SK-N-DZ (cell line): ENCODE measurements around the gene COMMD4. TPM values are rescaled to one million over a fixed set of nuclear protein-coding genes. Genes with fewer than 3 reads are reported as not detected.
"Not testable (repeated sequence)": the region's sequence is repeated elsewhere in the genome, so short reads cannot be mapped to it uniquely, and the experiment has no call there.

Source experiments
- DNase-seq: peaks from one replicate; pipeline ENCODE4 v3.0.0-alpha.2; 2015; ENCODE audit warnings: low spot score
- polyA plus RNA-seq, 2 experiments: library from polyadenylated mRNA; depleted of rRNA; stranded (reverse); fragments of >200 nt; gene quantifications; 2 replicates each; pipeline ENCODE4 v1.2.3, GENCODE V29; 2014

The COMMD4 gene
- polyA plus RNA-seq (2014; cell fraction: cytosol; rRNA removed): 168 and 267 TPM in 2 replicates
- polyA plus RNA-seq (2014; cell fraction: nucleus; rRNA removed): 439 and 507 TPM in 2 replicates

DNA sequence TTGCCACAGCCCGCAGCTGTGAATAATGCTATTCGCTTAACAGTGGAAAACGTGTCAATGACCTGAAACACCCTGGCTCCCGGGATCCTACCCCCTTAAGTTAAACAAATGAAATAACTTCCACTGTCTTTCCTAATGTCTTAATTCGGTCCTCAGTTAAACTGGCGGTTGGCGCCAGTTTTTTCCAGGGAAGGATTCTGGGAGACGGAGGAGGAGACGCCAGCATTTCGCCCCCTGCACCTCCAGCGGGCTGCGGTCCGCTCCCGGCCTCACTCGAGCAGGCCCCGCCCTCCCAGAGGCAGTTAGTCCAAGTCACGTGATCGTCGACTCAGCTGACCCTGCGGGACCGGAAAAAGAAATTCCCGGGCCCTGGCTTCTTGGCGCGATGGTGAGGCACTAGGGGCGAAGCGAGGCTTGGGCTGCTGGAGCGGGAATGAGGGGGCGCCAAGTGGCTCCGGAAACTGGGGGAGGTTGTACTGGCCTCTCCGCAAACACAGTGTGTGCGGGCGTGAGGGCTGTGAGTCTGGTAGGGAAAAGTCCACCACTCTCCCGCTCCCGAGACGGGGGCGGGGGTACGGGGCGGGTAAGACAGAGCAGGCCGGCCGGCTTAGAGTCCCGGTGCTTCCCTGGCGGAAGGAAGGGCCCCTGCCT is at the start of gene COMMD4:
COMMD4 (plus strand) TSS at position 359 of the 651 bp plus-strand sequence; CDS start at position 386, 27 bp downstream.
- DNase-seq: peak; percentile 96

DNA sequence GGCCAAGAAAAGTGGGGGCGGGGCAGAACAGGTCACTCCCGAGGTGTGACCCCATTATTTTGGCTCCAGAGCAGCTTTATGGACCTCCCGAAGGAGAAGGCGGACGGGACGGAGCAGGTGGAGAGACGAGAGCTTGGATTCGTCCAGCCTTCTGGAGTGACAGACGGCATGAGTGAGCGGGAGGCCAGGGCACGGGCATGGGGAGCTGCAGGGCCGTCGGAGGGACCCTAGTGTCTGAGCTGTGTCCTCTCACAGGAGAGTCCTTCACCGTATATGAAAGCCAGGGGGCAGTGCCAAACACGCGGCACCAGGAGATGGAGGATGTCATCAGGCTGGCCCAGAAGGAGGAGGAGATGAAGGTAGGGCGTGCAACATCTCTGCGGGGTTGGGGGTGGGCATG is 42.2 kb upstream of the COMMD4 start:
- DNase-seq: not testable (repeated sequence)

DNA sequence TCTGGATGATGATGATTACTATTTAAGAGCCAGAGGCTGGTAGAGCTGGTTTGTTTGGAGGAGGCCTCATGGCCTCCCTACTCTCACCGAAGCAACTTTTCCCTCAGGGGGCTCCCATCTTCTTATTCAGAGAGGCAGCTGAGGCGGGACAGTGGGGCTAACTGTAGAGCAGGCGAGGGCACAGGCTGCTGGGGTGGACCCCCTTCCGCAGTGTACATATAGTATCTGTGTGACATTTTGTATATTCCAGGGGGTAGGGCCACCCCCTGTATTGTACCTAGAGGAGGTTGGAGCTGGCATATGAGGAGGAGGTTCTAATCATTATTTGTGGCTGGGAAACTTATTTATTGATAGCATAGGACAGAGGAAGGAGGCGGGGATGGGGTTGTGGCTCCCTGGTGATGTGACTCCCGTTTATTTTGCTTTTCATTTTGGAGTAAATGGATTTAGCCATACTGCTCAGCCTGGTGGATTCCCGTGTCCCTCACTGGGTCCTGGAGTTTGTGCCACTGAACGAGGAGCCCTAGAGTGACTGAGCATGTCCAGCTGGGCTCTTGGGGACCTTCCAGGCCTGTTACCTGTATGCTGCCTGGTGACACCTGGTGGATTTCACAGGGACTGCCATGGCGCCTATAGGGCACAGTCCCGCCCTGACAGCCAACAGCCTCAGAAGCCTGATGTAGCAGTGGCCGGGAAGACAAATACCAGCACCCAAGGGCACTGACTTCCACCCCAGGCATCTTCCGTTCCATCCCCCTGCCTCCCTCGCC is 37.1 kb upstream of the COMMD4 start:
- DNase-seq: not testable (repeated sequence)

DNA sequence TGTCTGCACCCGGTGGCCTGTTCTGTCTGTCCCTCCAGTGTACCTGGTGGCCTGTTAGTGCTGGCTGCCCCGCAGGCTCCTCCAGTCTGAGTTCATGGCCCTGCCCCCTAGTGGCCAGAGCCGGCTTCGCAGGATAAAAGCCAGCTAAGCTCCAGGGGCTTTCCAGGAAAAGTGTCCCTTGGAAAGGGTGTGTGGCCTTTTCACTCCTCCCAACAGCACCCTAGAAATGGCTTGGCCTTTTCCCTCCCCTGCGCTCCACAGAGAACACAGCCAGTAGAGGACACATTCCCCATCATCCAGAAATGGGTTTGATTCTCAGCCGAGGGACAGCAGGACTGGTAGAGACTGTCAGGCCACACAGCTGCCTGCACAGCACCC is 36.6 kb upstream of the COMMD4 start:
- DNase-seq: not testable (repeated sequence)

DNA sequence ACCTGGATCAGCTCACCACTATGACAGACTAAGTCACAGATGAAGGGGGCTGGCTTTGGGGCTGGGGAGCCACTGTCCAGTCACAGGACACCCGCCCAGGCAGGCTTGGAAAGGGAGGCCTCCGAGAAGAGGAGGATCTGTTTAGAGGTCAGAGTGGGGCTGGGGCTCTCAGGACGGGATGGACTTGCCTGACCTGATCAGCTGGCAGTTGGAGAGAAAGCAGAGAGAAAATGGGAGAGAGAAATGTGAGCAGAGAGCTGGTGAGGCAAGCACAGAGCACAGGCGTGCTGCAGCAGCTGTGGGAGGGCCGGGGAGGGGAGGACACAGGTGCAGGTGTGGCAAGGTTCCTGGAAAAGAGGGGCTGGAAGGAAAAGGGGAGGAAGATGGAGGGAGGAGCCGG is 35.8 kb upstream of the COMMD4 start:
- DNase-seq: not testable (repeated sequence)

DNA sequence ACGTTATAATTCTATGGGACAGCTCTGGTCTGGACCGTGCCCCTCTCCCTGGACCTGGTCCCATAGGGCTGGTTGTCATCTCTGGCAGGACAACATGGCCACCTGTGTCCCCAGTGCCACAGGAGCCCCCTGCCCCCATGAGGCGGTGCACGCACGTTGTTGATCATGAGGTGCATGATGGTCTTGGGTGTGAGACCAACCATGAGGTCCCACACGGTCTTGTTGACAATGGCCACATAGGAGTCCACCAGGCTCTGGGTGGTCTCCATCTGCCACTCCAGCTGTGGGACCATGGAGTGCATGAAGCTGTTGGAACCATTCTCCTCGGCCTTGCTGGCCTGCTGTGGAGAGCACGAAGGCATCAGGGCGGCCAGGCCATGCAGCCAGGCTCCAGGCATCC is 33.5 kb upstream of the COMMD4 start:
- DNase-seq: no peak

DNA sequence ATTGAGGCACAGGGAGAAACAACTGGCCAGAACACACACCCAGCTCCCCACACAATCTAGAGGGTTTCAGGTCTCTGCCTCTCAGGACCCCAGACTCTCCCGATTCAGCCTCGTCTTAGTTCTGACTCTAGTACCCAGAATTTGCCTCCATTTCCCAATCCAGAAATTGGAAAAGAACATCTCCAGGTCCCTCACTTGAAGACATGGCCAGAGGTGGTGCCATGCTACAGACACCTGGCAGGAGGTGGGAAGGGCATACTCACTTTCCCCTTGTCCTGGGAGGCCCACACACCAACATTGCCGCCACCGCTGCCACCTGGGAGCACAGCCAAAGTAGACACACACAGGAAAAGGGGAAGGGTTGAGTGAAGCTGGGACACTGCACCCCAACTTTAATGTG is 33.1 kb upstream of the COMMD4 start:
- not testable (repeated sequence) for DNase-seq

DNA sequence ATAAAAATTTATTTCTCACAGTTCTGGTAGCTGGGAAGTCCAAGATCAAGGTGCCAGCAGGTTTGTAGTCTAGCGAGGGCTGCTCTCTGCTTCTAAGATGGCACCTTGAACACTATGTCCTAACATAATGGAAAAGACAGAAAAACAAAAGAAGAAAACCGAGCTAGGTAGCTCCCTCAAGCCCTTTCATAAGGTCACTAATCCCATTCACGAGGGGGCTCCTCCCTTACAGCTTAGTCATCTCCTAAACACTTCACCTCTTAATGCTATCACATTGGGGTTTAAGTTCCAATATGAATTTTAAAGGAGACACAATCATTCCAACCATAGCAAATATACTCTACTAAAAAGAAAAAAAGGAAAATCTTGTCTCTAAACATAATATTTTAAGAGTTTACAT is 29.7 kb upstream of the COMMD4 start:
- DNase-seq: no peak

DNA sequence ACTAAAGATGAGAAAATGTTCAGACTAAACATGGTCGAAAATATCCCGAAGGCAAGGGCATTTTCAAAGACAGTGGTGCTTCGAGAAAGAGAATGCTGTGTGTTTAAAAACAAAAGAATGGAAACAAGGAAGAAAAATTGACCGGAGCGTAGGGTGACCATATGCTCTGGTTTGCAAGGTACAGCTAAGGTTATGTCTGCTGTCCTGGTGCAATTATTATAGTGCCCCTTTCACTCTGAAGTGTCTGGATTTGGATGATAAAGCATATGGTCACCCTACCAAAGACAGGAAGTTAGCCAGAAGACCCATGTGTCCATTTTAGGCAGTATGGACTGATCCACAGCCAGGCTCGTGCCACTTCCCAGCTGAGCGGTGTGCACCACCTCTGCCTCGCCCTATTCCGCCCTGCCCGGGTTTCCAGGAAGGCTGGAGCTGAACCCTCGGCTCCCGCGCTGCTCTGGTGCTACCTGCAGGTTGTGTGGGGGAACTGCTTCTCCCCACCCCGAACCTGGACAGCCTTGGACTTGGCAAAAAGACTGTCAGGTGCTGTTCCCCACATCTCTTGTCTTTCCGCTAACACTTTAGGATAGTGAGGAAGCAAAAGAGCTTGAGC is 28.0 kb upstream of the COMMD4 start:
- peak; percentile 36 for DNase-seq

DNA sequence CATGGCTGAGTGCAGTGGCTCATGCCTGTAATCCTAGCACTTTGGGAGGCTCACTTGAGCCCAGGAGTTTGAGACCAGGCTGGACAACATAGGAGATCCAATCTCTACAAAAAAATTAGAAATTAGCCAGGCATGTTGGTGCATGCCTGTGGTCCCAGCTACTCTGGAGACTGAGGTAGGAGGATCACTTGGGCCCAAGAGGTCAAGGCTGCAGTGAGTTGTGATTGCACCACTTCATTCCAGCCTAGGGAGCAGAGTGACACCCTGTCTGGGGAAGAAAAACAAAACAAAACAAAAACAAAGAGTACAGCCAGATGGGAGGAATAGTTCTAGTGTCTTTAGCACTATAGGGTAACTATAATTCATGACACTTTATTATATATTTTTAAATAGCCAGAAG is 26.2 kb upstream of the COMMD4 start:
- no peak for DNase-seq

DNA sequence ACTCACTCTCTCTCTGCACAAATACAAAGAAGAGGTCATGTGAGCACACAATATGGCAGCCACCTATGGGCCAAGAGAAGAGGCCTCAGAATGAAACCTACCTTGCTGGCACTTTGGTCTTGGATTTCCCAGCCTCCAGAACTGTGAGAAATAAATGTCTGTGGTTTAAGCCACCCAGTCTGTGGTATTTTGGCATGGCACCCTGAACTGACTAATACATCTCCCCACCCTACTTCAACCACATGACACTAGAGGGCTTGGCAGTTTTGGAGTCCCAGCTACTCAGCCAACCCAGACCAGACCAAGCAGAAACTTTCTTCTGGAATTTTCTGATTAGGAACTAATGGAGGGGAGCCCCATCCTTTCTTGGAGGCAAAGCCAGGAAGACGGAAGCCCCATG is 23.3 kb upstream of the COMMD4 start:
- DNase-seq: not testable (repeated sequence)

DNA sequence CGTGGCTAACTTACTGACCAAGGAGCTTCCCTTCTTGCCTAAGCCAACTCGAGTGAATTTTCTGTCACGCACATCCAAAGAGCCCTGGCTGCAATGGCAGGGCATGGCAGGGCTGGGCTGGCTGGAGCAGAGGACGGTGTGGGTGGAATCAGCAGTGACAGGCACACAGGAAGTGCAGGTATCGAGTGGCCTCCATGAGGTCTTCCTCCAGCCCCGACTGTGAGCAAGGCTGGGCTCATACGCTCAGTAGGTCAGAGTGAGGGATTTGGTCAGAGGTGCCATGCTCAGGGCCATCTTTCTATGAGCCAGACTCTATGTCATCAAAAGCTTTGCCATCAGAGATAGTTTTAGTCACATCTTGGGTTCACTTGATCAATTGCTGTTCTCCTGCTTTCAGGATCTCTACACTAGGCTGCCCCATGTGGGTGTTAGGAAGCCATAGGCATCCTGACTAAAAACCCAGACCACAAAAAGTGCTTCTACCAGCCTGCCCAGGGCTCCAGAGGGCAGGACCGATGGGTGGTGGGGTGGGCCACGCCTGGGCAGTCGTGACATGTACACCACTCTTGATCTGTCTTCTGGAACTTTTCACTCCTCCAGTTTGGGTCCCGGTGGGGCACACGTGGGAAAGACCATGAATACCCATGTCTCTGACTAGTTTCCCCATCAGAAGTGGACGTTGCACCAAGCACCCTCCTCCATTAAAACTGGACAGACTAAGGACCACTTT is 22.6 kb upstream of the COMMD4 start:
- DNase-seq: no peak

DNA sequence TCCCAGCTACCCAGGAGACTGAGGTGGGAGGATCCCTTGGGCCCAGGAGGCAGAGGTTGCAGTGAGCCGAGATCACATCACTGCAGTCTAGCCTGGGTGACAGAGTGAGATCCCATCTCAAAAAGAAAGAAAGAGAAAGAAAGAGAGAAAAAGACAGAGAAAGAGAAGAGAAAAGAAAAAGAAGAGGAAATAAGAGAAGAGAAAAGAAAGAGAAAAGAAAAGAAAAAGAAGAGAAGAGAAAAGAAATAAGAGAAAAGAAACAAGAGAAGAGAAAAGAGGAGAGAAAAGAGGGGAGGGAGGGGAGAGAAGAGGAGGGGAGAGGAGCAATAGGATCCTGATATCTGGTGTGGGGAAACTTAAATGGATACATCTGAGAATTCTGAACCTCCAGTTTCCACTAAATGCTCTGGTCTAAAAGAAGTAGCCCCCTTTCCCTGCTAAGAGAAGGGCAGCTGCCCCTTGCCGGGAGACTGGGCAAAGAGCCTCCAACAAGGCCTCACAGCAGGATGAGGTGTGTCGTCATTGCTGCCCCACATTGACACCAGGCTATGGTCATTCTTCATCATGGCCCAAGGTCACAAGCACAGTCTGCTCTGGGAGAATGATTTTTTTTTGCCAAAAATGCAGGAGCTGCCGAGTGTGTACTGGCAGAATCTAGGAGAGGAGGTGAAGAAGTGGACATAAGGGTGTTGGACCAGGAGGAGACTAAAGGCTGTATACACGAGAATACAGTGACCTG is 21.1 kb upstream of the COMMD4 start:
- no peak for DNase-seq

DNA sequence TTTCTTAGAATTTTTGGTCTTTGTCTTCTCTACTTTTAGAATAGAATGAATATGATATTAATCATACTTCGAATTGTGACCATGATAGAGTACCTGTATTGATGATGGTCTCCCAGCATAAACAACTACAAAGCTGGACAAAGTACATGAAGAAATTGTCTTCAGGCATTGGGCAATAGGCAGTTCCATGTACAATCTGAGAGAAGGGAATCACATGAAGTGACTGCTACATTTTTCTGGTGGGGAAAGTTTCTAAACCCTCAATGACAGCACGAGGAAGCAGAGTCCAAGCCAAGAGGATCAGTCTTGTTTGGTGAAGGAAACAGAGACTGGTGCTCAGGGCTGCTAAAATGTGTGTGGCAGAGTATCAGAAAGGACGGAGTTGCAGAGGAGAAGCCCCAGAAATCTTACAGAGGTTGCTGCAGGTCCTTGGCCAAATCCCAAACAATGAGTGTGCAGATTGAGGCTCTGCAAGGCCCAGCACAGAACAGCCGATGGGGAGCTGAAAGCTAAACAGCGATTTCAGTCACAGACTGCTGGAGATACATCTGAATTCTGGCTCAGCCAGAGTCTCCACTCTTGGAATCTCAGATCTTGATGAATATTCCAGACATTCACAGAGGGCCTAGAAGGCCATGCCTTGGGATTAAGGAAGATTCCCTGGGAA is 16.5 kb upstream of the COMMD4 start:
- not testable (repeated sequence) for DNase-seq

DNA sequence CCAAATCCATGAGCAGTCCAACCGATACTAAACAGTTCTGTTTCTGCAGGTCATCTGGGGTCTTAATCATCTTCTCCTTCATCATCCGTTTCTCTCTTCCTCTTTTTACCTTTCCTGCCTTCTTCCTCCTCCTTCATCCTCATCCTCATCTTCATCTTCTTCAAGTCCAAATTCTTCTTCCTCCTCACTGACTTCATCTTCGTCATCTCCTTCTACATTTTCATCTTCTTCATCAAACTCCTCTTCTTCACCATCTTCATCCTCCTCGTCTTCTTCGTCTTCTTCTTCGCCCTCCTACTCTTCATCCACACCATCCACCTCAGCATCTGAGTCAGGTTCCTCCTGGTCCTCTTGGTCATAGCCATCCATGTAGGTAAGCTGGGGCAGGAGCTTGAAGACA is 14.2 kb upstream of the COMMD4 start:
- no peak for DNase-seq

DNA sequence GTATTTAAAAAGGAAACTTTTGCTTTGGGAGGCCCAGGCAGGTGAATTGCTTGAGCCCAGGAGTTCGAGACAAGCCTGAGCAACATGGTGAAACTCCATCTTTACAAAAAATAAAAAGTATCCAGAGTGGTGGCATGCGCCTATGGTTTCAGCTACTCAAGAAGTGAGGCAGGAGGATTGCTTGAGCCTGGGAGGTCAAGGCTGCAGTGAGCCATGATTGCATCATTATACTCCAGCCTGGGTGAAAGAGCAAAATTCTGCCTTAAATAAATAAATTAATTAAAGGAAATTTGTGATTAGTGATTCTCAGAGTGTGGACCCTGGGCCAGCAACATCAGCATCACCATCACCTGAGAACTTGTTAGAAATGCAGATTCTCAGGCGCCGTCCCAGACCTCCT is 9.9 kb upstream of the COMMD4 start:
- no peak for DNase-seq

DNA sequence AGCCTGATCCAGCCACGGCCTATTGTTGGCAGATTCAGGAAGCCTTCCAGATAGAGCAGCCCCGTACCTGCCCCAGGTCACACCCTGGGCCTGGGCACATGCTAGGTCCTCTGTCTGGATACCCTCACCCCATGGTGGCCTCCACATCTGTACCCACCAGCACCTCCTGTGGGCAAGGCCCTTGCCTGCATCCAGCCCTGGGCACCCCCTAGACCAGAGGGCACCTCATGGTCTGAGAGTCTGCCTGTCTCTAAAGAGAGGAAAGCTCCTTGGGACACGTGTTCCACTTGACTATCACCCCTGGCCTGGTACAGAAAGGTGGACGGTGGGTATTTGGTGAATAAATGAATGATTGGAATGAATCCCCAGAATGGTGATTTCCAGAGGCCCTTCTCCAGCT is 8.9 kb upstream of the COMMD4 start:
- DNase-seq: no peak

DNA sequence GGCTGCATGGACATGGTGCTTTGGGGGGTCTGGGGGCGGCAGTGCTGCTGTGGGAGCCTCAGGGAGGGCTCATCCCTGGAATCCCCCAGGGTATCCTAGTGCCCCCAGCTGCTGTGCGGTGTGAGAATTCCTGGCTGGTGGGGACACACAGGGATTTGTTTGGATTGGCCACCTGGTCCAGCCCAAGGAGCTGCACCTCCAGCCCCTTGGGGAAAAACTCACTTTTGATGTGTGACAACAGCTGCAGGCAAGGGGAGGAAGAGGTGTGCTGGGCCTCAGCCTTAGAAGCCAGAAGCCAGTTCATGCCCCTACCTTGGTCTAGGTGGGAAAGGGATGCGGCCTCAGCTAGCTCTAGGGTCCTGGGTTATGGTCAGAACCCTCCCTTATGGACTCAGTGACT is 8.4 kb upstream of the COMMD4 start:
- DNase-seq: no peak

DNA sequence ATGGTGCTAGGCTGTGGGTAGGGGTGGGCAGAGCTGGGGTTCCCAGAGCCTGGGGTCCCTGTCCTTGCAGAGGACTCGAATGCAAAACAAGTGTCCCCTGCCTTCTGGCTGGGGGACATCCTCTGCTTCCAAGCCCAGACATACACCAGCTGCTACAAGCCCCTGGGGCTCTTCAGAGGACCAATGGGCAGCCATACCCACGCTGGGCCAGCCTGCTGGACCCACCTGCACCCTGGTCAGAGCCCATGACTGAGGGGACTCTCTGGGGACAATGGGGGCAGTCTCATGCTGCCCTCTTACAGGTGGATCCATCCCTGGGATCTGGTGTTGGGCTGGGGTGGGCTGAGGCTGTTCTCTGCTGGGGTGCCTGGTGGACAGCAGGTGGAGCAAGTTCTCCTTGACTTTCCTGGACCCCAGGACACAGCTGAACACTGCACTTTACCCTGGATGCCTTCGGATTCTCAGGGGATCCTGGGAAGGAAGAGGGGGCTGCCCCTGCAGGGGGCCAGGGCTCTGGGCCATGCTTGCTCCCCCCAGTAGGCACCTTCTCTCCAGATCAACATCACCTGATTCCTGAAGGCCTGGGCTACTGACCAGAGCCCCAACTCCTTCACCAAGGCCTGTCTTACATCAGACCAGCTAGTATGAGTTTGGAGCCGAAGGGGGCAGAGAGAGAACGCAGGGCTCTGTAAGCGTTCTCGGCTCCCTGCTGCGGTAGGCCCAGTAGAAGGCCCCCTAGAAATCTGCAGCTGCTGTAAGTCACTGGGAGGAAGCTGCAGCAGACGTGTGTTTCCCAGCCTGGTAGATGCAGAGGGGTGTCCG is 7.2 kb upstream of the COMMD4 start:
- DNase-seq: no peak

DNA sequence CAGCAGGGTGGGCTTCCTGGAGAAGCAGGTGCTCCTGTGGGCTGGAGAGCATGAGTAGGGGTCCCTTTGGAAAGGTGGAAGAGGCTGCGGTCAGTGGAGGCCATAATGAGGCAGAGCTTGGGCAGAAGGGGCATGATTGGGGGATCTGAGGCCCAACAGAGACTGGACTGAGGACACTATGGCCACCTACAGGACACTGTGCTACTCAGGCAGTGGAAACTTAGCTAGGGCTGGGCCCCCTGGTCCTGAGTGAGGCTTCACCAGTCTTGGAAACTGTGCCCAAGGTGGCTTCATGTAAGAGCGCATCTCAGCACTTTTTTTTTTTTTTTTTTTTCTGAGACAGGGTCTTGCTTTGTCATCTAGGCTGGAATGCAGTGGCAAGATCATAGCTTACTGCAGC is 6.3 kb upstream of the COMMD4 start:
- DNase-seq: no peak
